HCT116 (cell line): ENCODE results near the gene GLCE. TPM values are rescaled to one million over a fixed set of nuclear protein-coding genes. Genes with fewer than 3 reads are reported as not detected.

Experiments
- ATAC-seq: fragments of 200-7000 bp; cut with Tn5 transposase; 2 replicates; pipeline ENCODE4 v1.9.1; 2020; ENCODE audit warnings: mild to moderate bottlenecking, moderate library complexity
- BruUV-seq: library from RNA; stranded (reverse); fragments of 400-500 nt; replicated peaks from 2 replicates; lab custom pipeline; 2021; lab: Mats Ljungman, UMichigan
- CTCF ChIA-PET: fragments of 300-600 bp; sonication (Branson Sonifier 250); formaldehyde crosslinking; loops from one replicate; lab custom pipeline; 2021; ENCODE audit warnings: antibody characterized with exemption; lab: Charles Lee
- POLR2A ChIA-PET: fragments of 300-600, 350-600 bp; sonication (Branson Sonifier 250); formaldehyde crosslinking; loops from one replicate; lab custom pipeline; 2021; ENCODE audit warnings: antibody characterized with exemption; lab: Charles Lee
- RAD21 ChIA-PET, 2 experiments: fragments of 300-600 bp; sonication (Branson Sonifier 250); formaldehyde crosslinking; loops; one replicate each; lab custom pipeline; 2023; ENCODE audit warnings: low total read pairs in 2 of 2; ENCODE audit not compliant: uncharacterized antibody in 2 of 2, unreplicated experiment in 2 of 2, low non-redundant PET in 1 of 2; lab: Charles Lee
- DNase-seq: peaks from one replicate; pipeline ENCODE4 v3.0.0-alpha.2; 2010; ENCODE audit warnings: low read depth, low spot score
- H2AFZ ChIP-seq: fragments of 200-600 bp; shearing (Covaris generic), sonication (generic); 2 replicates; pipeline ENCODE4 v1.6.1; 2017; ENCODE audit warnings: low read depth, mixed run types, mixed read lengths, antibody characterized with exemption, low read length; ENCODE audit not compliant: poor library complexity, severe bottlenecking
- H3K27ac ChIP-seq: 2 replicates; pipeline ENCODE4 v1.5.1; 2012; ENCODE audit warnings: low read depth, low read length
- H3K27me3 ChIP-seq: fragments of 200-600 bp; sonication (generic); 2 replicates; pipeline ENCODE4 v1.6.1; 2016; ENCODE audit warnings: mixed run types, low read length, mixed read lengths; ENCODE audit not compliant: insufficient read depth
- H3K36me3 ChIP-seq, 2 experiments: fragments of 200-500 bp in 1 of 2; fragments of 200-600 bp in 1 of 2; sonication (Bioruptor generic) in 1 of 2; sonication (generic) in 1 of 2; 2 replicates each; pipeline versions ENCODE4 v1.5.1 to v1.6.1; 2014 to 2016; ENCODE audit warnings: low read length in 2 of 2, inconsistent platforms in 1 of 2, mixed read lengths in 1 of 2, mixed run types in 1 of 2; ENCODE audit not compliant: insufficient read depth in 2 of 2, control insufficient read depth in 1 of 2
- H3K4me1 ChIP-seq, 2 experiments: fragments of 200-600 bp in 1 of 2; sonication (generic) in 1 of 2; 2 replicates each; pipeline versions ENCODE4 v1.5.1 to v1.6.1; 2012 to 2017; ENCODE audit warnings: low read length in 2 of 2, inconsistent platforms in 1 of 2, mild to moderate bottlenecking in 1 of 2, mixed read lengths in 1 of 2, mixed run types in 1 of 2, moderate library complexity in 1 of 2; ENCODE audit not compliant: insufficient read depth in 2 of 2, control insufficient read depth in 1 of 2
- H3K4me2 ChIP-seq: fragments of 200-600 bp; sonication (generic); 2 replicates; pipeline ENCODE4 v1.6.1; 2017; ENCODE audit warnings: mixed run types, low read length, mixed read lengths
- H3K4me3 ChIP-seq, 2 experiments: fragments of 200-600 bp in 1 of 2; sonication (generic) in 1 of 2; replicated peaks in 1 of 2; 2 replicates each; pipeline ENCODE4 v1.5.1; 2011 to 2016; ENCODE audit warnings: low read length in 2 of 2, control low read depth in 1 of 2, low read depth in 1 of 2, mild to moderate bottlenecking in 1 of 2, mixed read lengths in 1 of 2, mixed run types in 1 of 2
- H3K79me2 ChIP-seq: fragments of 200-600 bp; sonication (generic); 2 replicates; pipeline ENCODE4 v1.6.1; 2017; ENCODE audit warnings: mild to moderate bottlenecking, mixed run types, low read length, moderate library complexity, mixed read lengths; ENCODE audit not compliant: insufficient read depth
- H3K9ac ChIP-seq: fragments of 200-600 bp; sonication (generic); 2 replicates; pipeline ENCODE4 v1.6.1; 2016; ENCODE audit warnings: low read length, mixed read lengths
- H3K9me2 ChIP-seq: fragments of 200-600 bp; sonication (generic), shearing (Covaris generic); 2 replicates; pipeline ENCODE4 v1.6.1; 2017; ENCODE audit warnings: mixed run types, mild to moderate bottlenecking, moderate library complexity; ENCODE audit not compliant: insufficient read depth
- H3K9me3 ChIP-seq, 2 experiments: fragments of 200-500 bp in 1 of 2; fragments of 200-600 bp in 1 of 2; sonication (Bioruptor generic) in 1 of 2; sonication (generic) in 1 of 2; 2 replicates each; pipeline ENCODE4 v1.6.1; 2014 to 2017; ENCODE audit warnings: low read length in 2 of 2, mixed read lengths in 2 of 2, inconsistent platforms in 1 of 2, low read depth in 1 of 2, mild to moderate bottlenecking in 1 of 2, mixed run types in 1 of 2, moderate library complexity in 1 of 2; ENCODE audit not compliant: control insufficient read depth in 1 of 2, insufficient read depth in 1 of 2
- H4K20me1 ChIP-seq: fragments of 200-600 bp; sonication (generic), shearing (Covaris generic); 2 replicates; pipeline ENCODE4 v1.6.1; 2017; ENCODE audit warnings: mixed run types, mild to moderate bottlenecking, moderate library complexity; ENCODE audit not compliant: insufficient read depth
- CBX3 ChIP-seq: IDR thresholded peaks from 2 replicates; pipeline ENCODE4 v1.6.1; 2012; ENCODE audit warnings: low read depth
- EGR1 ChIP-seq: IDR thresholded peaks from 2 replicates; pipeline ENCODE4 v1.6.1; 2012; ENCODE audit warnings: low read depth
- ELF1 ChIP-seq: IDR thresholded peaks from 2 replicates; pipeline ENCODE4 v1.6.1; 2012; ENCODE audit warnings: low read depth, borderline replicate concordance
- EZH2 ChIP-seq: fragments of 200-600 bp; sonication (generic); IDR thresholded peaks from 2 replicates; pipeline ENCODE4 v1.6.1; 2017; ENCODE audit warnings: antibody characterized with exemption, mixed run types
- FOSL1 ChIP-seq: IDR thresholded peaks from 2 replicates; pipeline ENCODE4 v1.6.1; 2012; ENCODE audit warnings: low read depth
- MAX ChIP-seq: IDR thresholded peaks from 2 replicates; pipeline ENCODE4 v1.6.1; 2012
- POLR2AphosphoS5 ChIP-seq: IDR thresholded peaks from 2 replicates; pipeline ENCODE4 v1.6.1; 2011; ENCODE audit warnings: mild to moderate bottlenecking, low read depth, low read length, moderate library complexity
- SIN3A ChIP-seq: IDR thresholded peaks from 2 replicates; pipeline ENCODE4 v1.6.1; 2012; ENCODE audit warnings: low read depth
- TCF7L2 ChIP-seq: IDR thresholded peaks from 2 replicates; pipeline ENCODE4 v1.7.0; 2011; ENCODE audit warnings: borderline replicate concordance, inconsistent platforms; ENCODE audit not compliant: insufficient read depth, insufficient read length; ENCODE audit errors: extremely low read depth
- YY1 ChIP-seq: IDR thresholded peaks from 2 replicates; pipeline ENCODE4 v1.6.1; 2011; ENCODE audit warnings: low read length, low read depth, moderate library complexity, mild to moderate bottlenecking; ENCODE audit not compliant: insufficient replicate concordance; ENCODE audit errors: extremely low read depth
- ZNF274 ChIP-seq: fragments of 200-500 bp; sonication (Bioruptor generic); IDR thresholded peaks from 2 replicates; pipeline ENCODE4 v1.6.1; 2014; ENCODE audit warnings: mild to moderate bottlenecking, low read depth, low read length, inconsistent platforms
- intact Hi-C: fragments of 100-400 bp; cut with micrococcal nuclease; formaldehyde crosslinking; loops from 2 replicates; pipeline ENCODE4 v1.10.0; 2022
- total RNA-seq: library from RNA; stranded (reverse); gene quantifications from one replicate; pipeline ENCODE4 v1.2.1, GENCODE V29; 2021; ENCODE audit not compliant: unreplicated experiment
- TF ChIP-seq, protein P1 (sequence below), 3 experiments: fragments of 200-600 bp in 1 of 3; sonication (generic) in 1 of 3; IDR thresholded peaks in 2 of 3; conservative IDR thresholded peaks in 1 of 3; 2 replicates each; pipeline ENCODE4 v1.5.1; 2012 to 2017; ENCODE audit warnings: low read depth in 2 of 3, low read length in 2 of 3, antibody characterized with exemption in 1 of 3, borderline replicate concordance in 1 of 3, control low read depth in 1 of 3, mild to moderate bottlenecking in 1 of 3, mixed read lengths in 1 of 3, mixed run types in 1 of 3, moderate library complexity in 1 of 3; ENCODE audit not compliant: insufficient read depth in 1 of 3

Gene GLCE
- total RNA-seq, 1 experiment from 2014 or later, result 22.2 TPM

- POLR2A ChIA-PET, result interaction anchor here (1.6 kb wide), 1 partner anchor 76 kb away, joined by 3 read pairs; the partner anchor contains the start of gene GLCE
- ATAC-seq, result no peak
- no TSS peak for BruUV-seq
Observed at GRCh38 chr15:69236505-69236904, 76.1 kb downstream of the GLCE start.

GRCh38 chr15:69237718-69238117 lies 77.3 kb downstream of the GLCE start:
- no peaks in the 10 kb centered on the region for H3K36me3 ChIP-seq
- no peak for ATAC-seq
- ChIA-PET CTCF (no interaction called here), RAD21 (no interaction called here), POLR2A (interaction anchor here (1.6 kb wide), 1 partner anchor 77 kb away, joined by 3 read pairs; the partner anchor contains the start of gene GLCE)
- H3K4me2 ChIP-seq, result no peak overlapping the region
- no peaks in the 10 kb centered on the region for H3K27me3 ChIP-seq
- BruUV-seq, result no TSS peak
- H3K79me2 ChIP-seq, result no peaks in the 10 kb centered on the region
- TF ChIP-seq CBX3 (no peak), ZNF274 (no peak), TCF7L2 (no peak), EZH2 (no peak), SIN3A (no peak), MAX (no peak)
- intact Hi-C loops, result no loop called here
- H3K9ac ChIP-seq, result no peak overlapping the region
- no peaks in the 10 kb centered on the region; a peak in 1 of 4 replicates for H3K4me1 ChIP-seq
- no peaks in the 10 kb centered on the region for H4K20me1 ChIP-seq
- no peaks in the 10 kb centered on the region for H3K9me3 ChIP-seq
- no peaks in the 10 kb centered on the region for H3K9me2 ChIP-seq
- no peak overlapping the region for H3K4me3 ChIP-seq
- H3K27ac ChIP-seq, result no peak overlapping the region
- DNase-seq, result no peak
- H2AFZ ChIP-seq, result no peak overlapping the region

More at GRCh38 chr15:69236505-69236904, 76.1 kb downstream of the GLCE start:
- Histone ChIP-seq H3K4me3 (no peak overlapping the region), H3K9me3 (no peaks in the 10 kb centered on the region), H3K9ac (no peak overlapping the region), H4K20me1 (no peaks in the 10 kb centered on the region), H3K27ac (no peak overlapping the region), H3K27me3 (no peaks in the 10 kb centered on the region), H2AFZ (no peak overlapping the region), H3K4me2 (no peak overlapping the region), H3K9me2 (no peaks in the 10 kb centered on the region), H3K4me1 (no peaks in the 10 kb centered on the region; a peak in 1 of 4 replicates), H3K79me2 (no peaks in the 10 kb centered on the region), H3K36me3 (no peaks in the 10 kb centered on the region)
- TF ChIP-seq POLR2AphosphoS5 (no peak), ELF1 (no peak), YY1 (no peak), FOSL1 (no peak), EGR1 (no peak)
- TF ChIP-seq, protein P1, sequence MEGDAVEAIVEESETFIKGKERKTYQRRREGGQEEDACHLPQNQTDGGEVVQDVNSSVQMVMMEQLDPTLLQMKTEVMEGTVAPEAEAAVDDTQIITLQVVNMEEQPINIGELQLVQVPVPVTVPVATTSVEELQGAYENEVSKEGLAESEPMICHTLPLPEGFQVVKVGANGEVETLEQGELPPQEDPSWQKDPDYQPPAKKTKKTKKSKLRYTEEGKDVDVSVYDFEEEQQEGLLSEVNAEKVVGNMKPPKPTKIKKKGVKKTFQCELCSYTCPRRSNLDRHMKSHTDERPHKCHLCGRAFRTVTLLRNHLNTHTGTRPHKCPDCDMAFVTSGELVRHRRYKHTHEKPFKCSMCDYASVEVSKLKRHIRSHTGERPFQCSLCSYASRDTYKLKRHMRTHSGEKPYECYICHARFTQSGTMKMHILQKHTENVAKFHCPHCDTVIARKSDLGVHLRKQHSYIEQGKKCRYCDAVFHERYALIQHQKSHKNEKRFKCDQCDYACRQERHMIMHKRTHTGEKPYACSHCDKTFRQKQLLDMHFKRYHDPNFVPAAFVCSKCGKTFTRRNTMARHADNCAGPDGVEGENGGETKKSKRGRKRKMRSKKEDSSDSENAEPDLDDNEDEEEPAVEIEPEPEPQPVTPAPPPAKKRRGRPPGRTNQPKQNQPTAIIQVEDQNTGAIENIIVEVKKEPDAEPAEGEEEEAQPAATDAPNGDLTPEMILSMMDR (IDR thresholded peaks at IDR 0.05 in 2 of 3, conservative IDR thresholded peaks at IDR 0.05 in 1 of 3; ENCODE audit: borderline replicate concordance in 1 of 3, insufficient read depth in 1 of 3, low read depth in 2 of 3, low read length in 2 of 3), result no peak
- ChIA-PET RAD21 (no interaction called here), CTCF (no interaction called here)
- intact Hi-C loops, result no loop called here
- DNase-seq, result no peak
